NCI-H1436 (cell line): ENCODE data around the gene SYS1.

ENCODE experiments used
- DNase-seq: peaks from one replicate; lab custom pipeline; 2025; lab: John Stamatoyannopoulos, UW

The SYS1 gene

GRCh38 chr20:45355209-45356084 is 7.5 kb upstream of the SYS1 start:
- no peak for DNase-seq

- no peak for DNase-seq
These were observed 4.5 kb upstream of the SYS1 start for GRCh38 chr20:45358282-45359068.

- DNase-seq: no peak
These were observed 3.9 kb upstream of the SYS1 start for GRCh38 chr20:45359069-45359405.

GRCh38 chr20:45359406-45360148 is 3.4 kb upstream of the SYS1 start:
- no peak for DNase-seq

GRCh38 chr20:45361793-45362192 is 1.2 kb upstream of the SYS1 start:
- no peak for DNase-seq

GRCh38 chr20:45363611-45364492 is 896 bp downstream of the SYS1 start:
- no peak for DNase-seq

GRCh38 chr20:45365444-45365970 is 2.6 kb downstream of the SYS1 start:
- no peak for DNase-seq

GRCh38 chr20:45366192-45366591 is 3.2 kb downstream of the SYS1 start:
- no peak for DNase-seq

GRCh38 chr20:45366631-45367030 is 3.7 kb downstream of the SYS1 start:
- DNase-seq: no peak

- DNase-seq: no peak
These were observed 4.2 kb downstream of the SYS1 start for GRCh38 chr20:45367126-45367525.

- no peak for DNase-seq
These were observed 5.4 kb downstream of the SYS1 start for GRCh38 chr20:45368221-45368980.

- no peak for DNase-seq
These were observed 7.7 kb downstream of the SYS1 start for GRCh38 chr20:45370571-45371160.

GRCh38 chr20:45372241-45372640 is 9.3 kb downstream of the SYS1 start:
- no peak for DNase-seq

- no peak for DNase-seq
These were observed 9.8 kb downstream of the SYS1 start for GRCh38 chr20:45372646-45373352.

GRCh38 chr20:45373353-45374100 is 10.6 kb downstream of the SYS1 start:
- peak; percentile 81 for DNase-seq

GRCh38 chr20:45374101-45374467 is 11.1 kb downstream of the SYS1 start:
- DNase-seq: no peak

GRCh38 chr20:45374966-45375365 is 12.0 kb downstream of the SYS1 start:
- DNase-seq: no peak

GRCh38 chr20:45377269-45377668 is 14.3 kb downstream of the SYS1 start:
- DNase-seq: no peak

GRCh38 chr20:45378191-45378590 is 15.2 kb downstream of the SYS1 start, which contains the start of gene TP53TG5:
Gene TP53TG5, minus strand, starts transcription at chr20:45378325. Its CDS starts 89 bp downstream, at chr20:45378236.
- DNase-seq: no peak
